Vagina (tissue), 2 donors: Measurements from ENCODE around the gene FETUB.

ENCODE experiments used
- POLR2A ChIP-seq, 2 donors: fragments of 450-650 bp; IDR thresholded peaks; one replicate each; pipeline ENCODE4 v1.6.1; 2017; ENCODE audit warnings: antibody characterized with exemption in 2 of 2, mild to moderate bottlenecking in 2 of 2, moderate library complexity in 2 of 2
- POLR2AphosphoS5 ChIP-seq, 2 donors: sonication (generic); formaldehyde crosslinking; IDR thresholded peaks; one replicate each; pipeline ENCODE4 v1.9.0; 2017; ENCODE audit warnings: antibody characterized with exemption in 2 of 2, mild to moderate bottlenecking in 2 of 2, low read depth in 1 of 2; ENCODE audit not compliant: insufficient read depth in 1 of 2
- TF ChIP-seq, protein P1 (sequence below), 3 experiments: fragments of 450-650 bp in 2 of 3; fragments of 200-600 bp in 1 of 3; sonication (generic) in 1 of 3; IDR thresholded peaks; one replicate each; pipeline ENCODE4 v1.5.1; 2017 to 2019; ENCODE audit warnings: antibody characterized with exemption in 3 of 3, mild to moderate bottlenecking in 2 of 3, moderate library complexity in 2 of 3

DNA sequence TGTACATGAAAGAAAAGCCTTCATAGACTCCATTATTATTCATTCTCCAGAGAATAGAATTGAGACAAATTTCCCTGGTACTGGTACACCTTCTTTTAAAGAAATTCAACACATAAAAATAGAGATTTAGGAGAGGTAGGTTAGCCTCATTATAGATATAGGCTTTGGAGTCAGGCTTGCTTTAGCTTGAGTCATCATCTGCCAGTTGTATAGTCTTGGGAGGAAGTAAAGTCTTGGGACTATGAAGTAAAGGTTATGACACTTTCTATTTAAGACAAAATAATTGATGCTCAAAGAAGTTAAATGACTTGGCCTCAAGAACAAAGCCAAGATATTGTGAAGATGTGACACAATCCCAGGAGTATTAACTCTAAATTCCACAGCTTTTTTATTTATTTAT lies 30.0 kb downstream of the FETUB start:
- TF ChIP-seq POLR2A (IDR thresholded peaks at IDR 0.05) (no peak), POLR2AphosphoS5 (IDR thresholded peaks at IDR 0.05; ENCODE audit: insufficient read depth in 1 of 2, low read depth in 1 of 2) (no peak)
- TF ChIP-seq, protein P1, sequence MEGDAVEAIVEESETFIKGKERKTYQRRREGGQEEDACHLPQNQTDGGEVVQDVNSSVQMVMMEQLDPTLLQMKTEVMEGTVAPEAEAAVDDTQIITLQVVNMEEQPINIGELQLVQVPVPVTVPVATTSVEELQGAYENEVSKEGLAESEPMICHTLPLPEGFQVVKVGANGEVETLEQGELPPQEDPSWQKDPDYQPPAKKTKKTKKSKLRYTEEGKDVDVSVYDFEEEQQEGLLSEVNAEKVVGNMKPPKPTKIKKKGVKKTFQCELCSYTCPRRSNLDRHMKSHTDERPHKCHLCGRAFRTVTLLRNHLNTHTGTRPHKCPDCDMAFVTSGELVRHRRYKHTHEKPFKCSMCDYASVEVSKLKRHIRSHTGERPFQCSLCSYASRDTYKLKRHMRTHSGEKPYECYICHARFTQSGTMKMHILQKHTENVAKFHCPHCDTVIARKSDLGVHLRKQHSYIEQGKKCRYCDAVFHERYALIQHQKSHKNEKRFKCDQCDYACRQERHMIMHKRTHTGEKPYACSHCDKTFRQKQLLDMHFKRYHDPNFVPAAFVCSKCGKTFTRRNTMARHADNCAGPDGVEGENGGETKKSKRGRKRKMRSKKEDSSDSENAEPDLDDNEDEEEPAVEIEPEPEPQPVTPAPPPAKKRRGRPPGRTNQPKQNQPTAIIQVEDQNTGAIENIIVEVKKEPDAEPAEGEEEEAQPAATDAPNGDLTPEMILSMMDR (IDR thresholded peaks at IDR 0.05): no peak
